GM21825 (cell line): ENCODE results near the gene GCC2.
"Not testable (repeated sequence)": the region's sequence is repeated elsewhere in the genome, so short reads cannot be mapped to it uniquely, and the experiment has no call there.

ENCODE experiments used
- ATAC-seq: cut with Tn5 transposase; IDR thresholded peaks from one replicate; pipeline ENCODE4 v1.9.1; 2021; ENCODE audit warnings: mild to moderate bottlenecking, moderate library complexity; ENCODE audit not compliant: unreplicated experiment

Gene GCC2

GRCh38 chr2:108448678-108449409 lies at the start of gene GCC2:
Gene GCC2 (plus strand): TSS chr2:108449206. CDS start chr2:108449275, 69 bp downstream.
- ATAC-seq = peak; percentile 97

GRCh38 chr2:108399479-108399878 lies 49.5 kb upstream of the GCC2 start:
- no peak for ATAC-seq

GRCh38 chr2:108401800-108402199 lies 47.2 kb upstream of the GCC2 start:
- no peak for ATAC-seq

- ATAC-seq = no peak
Observed at GRCh38 chr2:108403494-108403893, 45.5 kb upstream of the GCC2 start.

GRCh38 chr2:108404784-108405397 lies 44.1 kb upstream of the GCC2 start:
- ATAC-seq = no peak

GRCh38 chr2:108407864-108408729 lies 40.9 kb upstream of the GCC2 start:
- no peak for ATAC-seq

- ATAC-seq = no peak
Observed at GRCh38 chr2:108409768-108410167, 39.2 kb upstream of the GCC2 start.

GRCh38 chr2:108412995-108413710 lies 35.9 kb upstream of the GCC2 start:
- ATAC-seq = no peak

- ATAC-seq = no peak
Observed at GRCh38 chr2:108413711-108414095, 35.3 kb upstream of the GCC2 start.

- no peak for ATAC-seq
Observed at GRCh38 chr2:108414256-108414876, 34.6 kb upstream of the GCC2 start.

- ATAC-seq = no peak
Observed at GRCh38 chr2:108414945-108415344, 34.1 kb upstream of the GCC2 start.

GRCh38 chr2:108417254-108417653 lies 31.8 kb upstream of the GCC2 start:
- no peak for ATAC-seq

GRCh38 chr2:108418416-108418815 lies 30.6 kb upstream of the GCC2 start:
- no peak for ATAC-seq

GRCh38 chr2:108423067-108423466 lies 25.9 kb upstream of the GCC2 start:
- no peak for ATAC-seq

- ATAC-seq = no peak
Observed at GRCh38 chr2:108423502-108424251, 25.3 kb upstream of the GCC2 start.

GRCh38 chr2:108428286-108429009 lies 20.6 kb upstream of the GCC2 start:
- ATAC-seq = no peak

GRCh38 chr2:108435578-108435977 lies 13.4 kb upstream of the GCC2 start:
- not testable (repeated sequence) for ATAC-seq

GRCh38 chr2:108436976-108437375 lies 12.0 kb upstream of the GCC2 start:
- ATAC-seq = no peak

- ATAC-seq = no peak
Observed at GRCh38 chr2:108441712-108442111, 7.3 kb upstream of the GCC2 start.
